ENCODE results near the gene MAPK9. TPM values are rescaled to one million over a fixed set of nuclear protein-coding genes. Genes with fewer than 3 reads are reported as not detected.

Gene MAPK9
- total and polyA plus RNA-seq, 12 donors, result 13.9 to 47.4 (median 40.3) TPM

DNA sequence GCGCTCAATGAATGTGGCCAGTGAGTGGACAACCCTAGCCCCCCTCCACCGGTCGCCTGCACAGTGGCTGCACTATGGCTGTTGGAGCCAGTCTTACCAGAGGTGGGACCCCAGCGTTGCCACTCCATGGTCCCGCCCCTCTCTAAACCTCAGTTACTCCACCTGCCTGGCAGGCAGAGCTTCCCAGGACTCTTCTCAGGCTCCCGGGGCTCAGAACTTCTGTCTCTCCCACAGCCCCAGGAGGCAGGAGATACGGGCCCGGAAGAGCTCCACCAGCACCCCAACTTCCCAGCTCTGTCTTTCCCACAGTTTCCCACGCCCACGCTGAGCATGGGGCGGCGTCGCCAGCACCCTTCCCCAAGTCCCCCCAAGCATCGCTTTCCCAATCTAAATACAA lies 83.8 kb downstream of the MAPK9 start:
- Histone ChIP-seq H3K9me3 (no peaks in the 10 kb centered on the region), H3K27ac (no peak overlapping the region), H3K36me3 (no peaks in the 10 kb centered on the region), H3K4me1 (peaks cover 0 to 9% (median 5%) of the 10 kb centered on the region in 9 donors), H3K4me3 (peak overlapping the region in 6 of 10 donors; percentile 21 to 41 (median 34)), H3K27me3 (peaks cover 10 to 69% (median 43%) of the 10 kb centered on the region in 7 donors)
- ATAC-seq, result peak in 1 of 8 donors; percentile 22
- DNase-seq, result no peak
- intact Hi-C loops (cut with DNase I), result loop anchor here in 6 of 10 donors (2.0 to 5.0 kb wide), 2 partner anchors 79 to 81 kb away; no protein-coding TSS in a partner anchor
- 34 to 37% methylated on average over 14 of the region's 14 CpGs for WGBS, 2 donors
- TF ChIP-seq CTCF (IDR thresholded peaks at IDR 0.05), result no peak

DNA sequence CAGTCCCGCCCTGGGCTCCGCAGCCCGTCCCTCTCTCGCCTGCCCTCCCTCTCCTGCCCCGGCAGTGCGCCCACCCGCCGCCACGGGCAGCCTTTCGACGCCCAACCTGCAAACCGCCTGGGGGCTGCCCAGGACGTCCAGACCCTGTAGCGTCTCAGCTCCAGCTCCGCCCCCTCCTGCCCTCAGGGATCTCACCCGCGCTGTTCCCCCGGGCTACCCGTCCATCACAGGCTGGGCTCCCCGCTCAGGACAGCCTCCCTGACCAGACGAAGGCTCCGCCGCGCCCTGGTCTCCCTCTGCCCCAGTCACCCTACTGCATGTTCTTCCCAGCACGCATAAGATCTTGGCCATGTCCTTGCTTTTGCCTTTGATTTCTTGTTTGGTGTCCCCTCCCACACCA lies 84.3 kb downstream of the MAPK9 start:
- H3K9me3 ChIP-seq, result no peaks in the 10 kb centered on the region
- peaks cover 10 to 69% (median 39%) of the 10 kb centered on the region in 7 donors for H3K27me3 ChIP-seq
- ATAC-seq (no peak), DNase-seq (no peak)
- TF ChIP-seq CTCF (IDR thresholded peaks at IDR 0.05), result no peak
- intact Hi-C loops (cut with DNase I), result loop anchor here in 5 of 10 donors (5.0 kb wide), 1 partner anchor 80 kb away; no protein-coding TSS in a partner anchor
- H3K36me3 ChIP-seq, result no peaks in the 10 kb centered on the region
- H3K4me3 ChIP-seq, result no peak overlapping the region
- no peak overlapping the region for H3K27ac ChIP-seq
- peaks cover 0 to 9% (median 5%) of the 10 kb centered on the region in 9 donors for H3K4me1 ChIP-seq
- 25 to 26% methylated on average over 21 to 25 of the region's 25 CpGs for WGBS, 2 donors

DNA sequence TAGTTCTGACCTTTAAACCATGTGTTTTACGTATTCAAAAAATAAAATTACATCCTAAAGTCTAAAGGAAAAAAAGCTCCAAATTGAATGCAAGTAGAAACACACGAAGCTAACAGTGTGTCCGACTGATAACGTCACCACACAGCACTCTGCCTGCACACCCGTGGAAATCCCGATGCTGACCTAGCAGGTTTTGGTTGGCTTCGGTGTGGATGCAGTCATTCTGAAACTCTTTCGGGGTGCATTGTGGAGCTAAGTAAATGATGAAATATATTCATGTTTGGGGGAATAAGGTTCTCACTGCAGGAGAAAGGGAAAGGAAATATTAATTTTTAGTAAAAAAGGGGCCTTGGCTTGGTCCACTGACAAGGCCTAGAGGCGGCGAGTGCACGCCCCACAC lies 84.9 kb downstream of the MAPK9 start:
- peaks cover 0 to 9% (median 5%) of the 10 kb centered on the region in 9 donors for H3K4me1 ChIP-seq
- WGBS, 2 donors, result 84 to 87% methylated on average over 11 of the region's 11 CpGs
- H3K4me3 ChIP-seq, result no peak overlapping the region
- no peak for TF ChIP-seq CTCF (IDR thresholded peaks at IDR 0.05)
- H3K36me3 ChIP-seq, result no peaks in the 10 kb centered on the region
- ATAC-seq (no peak), DNase-seq (no peak)
- peaks cover 10 to 66% (median 39%) of the 10 kb centered on the region in 7 donors for H3K27me3 ChIP-seq
- no peak overlapping the region for H3K27ac ChIP-seq
- H3K9me3 ChIP-seq, result no peaks in the 10 kb centered on the region
- intact Hi-C loops (cut with DNase I), result loop anchor here in 5 of 10 donors (5.0 kb wide), 1 partner anchor 80 kb away; no protein-coding TSS in a partner anchor

DNA sequence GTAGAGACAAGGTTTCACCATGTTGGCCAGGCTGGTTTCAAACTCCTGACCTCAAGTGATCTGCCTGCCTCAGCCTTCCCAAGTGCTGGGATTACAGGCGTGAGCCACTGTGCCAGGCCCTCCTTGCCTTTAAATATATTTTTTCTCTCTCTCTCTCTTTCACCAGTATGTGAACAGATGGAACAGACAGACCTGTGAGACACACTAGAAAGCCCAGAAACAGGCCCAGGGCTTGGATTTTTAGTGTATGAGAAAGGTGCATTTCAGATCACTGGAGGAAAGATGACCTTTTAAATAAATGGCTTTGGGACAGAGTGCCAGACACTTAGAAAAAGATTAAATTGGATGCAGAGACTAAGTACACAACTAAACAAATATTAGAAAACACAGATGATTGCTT lies 86.0 kb downstream of the MAPK9 start:
- intact Hi-C loops (cut with DNase I), result loop anchor here in 5 of 10 donors (5.0 kb wide), 1 partner anchor 79 kb away; no protein-coding TSS in a partner anchor
- TF ChIP-seq CTCF (IDR thresholded peaks at IDR 0.05), result no peak
- H3K27me3 ChIP-seq, result peaks cover 10 to 61% (median 38%) of the 10 kb centered on the region in 7 donors
- H3K4me1 ChIP-seq, result peaks cover 0 to 9% (median 5%) of the 10 kb centered on the region in 9 donors
- no peak for DNase-seq
- H3K9me3 ChIP-seq, result no peaks in the 10 kb centered on the region
- no peak overlapping the region for H3K27ac ChIP-seq
- WGBS, 2 donors, result 78 to 91% methylated on average over 1 of the region's 1 CpG
- no peak overlapping the region for H3K4me3 ChIP-seq
- ATAC-seq, result no peak
- no peaks in the 10 kb centered on the region for H3K36me3 ChIP-seq

Data from heart right ventricle (tissue), 16 donors.